ENCODE measurements around the gene CCDC154. TPM values are rescaled to one million over a fixed set of nuclear protein-coding genes. Genes with fewer than 3 reads are reported as not detected.

Gene CCDC154
- total RNA-seq, 2 experiments from 2014 or later = 0.85 to 1.1 TPM

DNA sequence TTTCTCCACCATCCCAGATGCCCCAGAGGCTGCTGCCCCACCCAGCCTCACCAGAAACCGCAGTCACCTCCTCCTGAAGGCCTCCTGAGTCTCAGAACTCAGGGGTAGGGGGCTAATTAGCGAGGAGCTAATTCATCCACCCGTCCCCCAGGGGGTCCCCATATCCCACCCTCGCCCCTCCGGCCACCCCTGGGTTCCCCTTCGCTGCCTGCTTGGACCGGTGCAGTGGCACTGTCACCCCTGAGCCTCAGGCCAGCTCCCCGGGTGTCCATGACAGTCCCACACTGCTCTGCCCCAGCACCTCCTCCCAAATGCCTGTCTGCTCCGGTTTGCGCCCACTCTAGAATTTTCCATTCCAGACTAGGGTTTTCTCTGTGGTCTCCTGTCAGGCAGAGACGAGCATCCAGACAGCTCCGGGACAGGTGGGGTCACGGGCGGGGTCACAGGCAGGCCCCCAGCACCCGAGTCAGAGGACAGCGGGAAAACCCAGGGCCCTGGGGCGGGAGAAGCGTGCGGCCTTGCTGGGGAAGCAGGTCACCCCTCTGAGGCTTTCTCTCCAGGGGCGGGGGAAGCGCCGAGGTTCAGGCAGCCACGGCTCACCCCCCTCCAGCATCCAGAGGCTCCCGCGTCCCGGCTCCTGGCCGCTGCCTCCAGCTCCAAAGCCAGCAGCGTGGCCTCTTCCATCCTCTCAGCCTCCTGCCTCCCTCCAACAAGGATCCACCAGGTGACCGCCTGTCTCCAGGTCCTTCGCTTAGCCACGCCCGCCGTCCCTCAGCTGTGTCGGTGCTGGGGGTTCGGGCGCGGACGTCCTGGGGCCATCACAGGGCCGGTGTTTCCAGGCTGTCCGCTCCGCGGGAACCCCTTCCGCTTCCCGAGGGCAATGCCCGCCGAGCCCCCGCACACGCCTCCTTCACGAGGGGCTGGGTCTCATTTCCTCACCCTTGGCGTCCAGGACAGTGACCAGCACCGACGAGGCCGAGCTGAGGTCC lies 16.6 kb downstream of the CCDC154 start:
- no peaks in the 10 kb centered on the region for H3K9me2 ChIP-seq (ENCODE audit: insufficient read depth, low read length)
- no peaks in the 10 kb centered on the region for H4K20me1 ChIP-seq (ENCODE audit: insufficient read depth, low read length)
- no peak overlapping the region for H3K27ac ChIP-seq (ENCODE audit: low read depth, low read length, poor library complexity, severe bottlenecking)
- TF ChIP-seq CTCF (conservative IDR thresholded peaks at IDR 0.05; ENCODE audit: low read length) (no peak), EZH2phosphoT487 (IDR thresholded peaks at IDR 0.05; ENCODE audit: borderline replicate concordance, low read depth, low read length) (no peak)
- H2AFZ ChIP-seq (ENCODE audit: low read length) = no peak overlapping the region
- POLR2A ChIA-PET = no interaction called here
- DNase-seq (ENCODE audit: low spot score) = no peak
- H3K36me3 ChIP-seq (ENCODE audit: insufficient read depth, low read length) = no peaks in the 10 kb centered on the region
- BruUV-seq (replicated peaks) = no TSS peak
- H3K4me3 ChIP-seq (ENCODE audit: low read depth, low read length, poor library complexity, severe bottlenecking) = no peak overlapping the region
- CTCF ChIA-PET (ENCODE audit: unreplicated experiment) = no interaction called here
- H3K4me2 ChIP-seq (ENCODE audit: low read length) = no peak overlapping the region
- intact Hi-C loops (cut with micrococcal nuclease; ENCODE audit: unreplicated experiment) = loop anchor here (10.0 kb wide), 1 partner anchor 187 kb away; the partner anchor contains the start of genes CRAMP1 and IFT140
- peaks cover 4% of the 10 kb centered on the region for H3K4me1 ChIP-seq (ENCODE audit: insufficient read depth, low read length, poor library complexity, severe bottlenecking)
- H3K9me3 ChIP-seq (ENCODE audit: low read length) = no peaks in the 10 kb centered on the region
- H3K79me2 ChIP-seq (ENCODE audit: insufficient read depth, low read depth, low read length) = no peaks in the 10 kb centered on the region

- peaks cover 3% of the 10 kb centered on the region; the same call in 1 of the 2 replicates for H3K9me3 ChIP-seq (ENCODE audit: low read length)
- intact Hi-C loops (cut with micrococcal nuclease; ENCODE audit: unreplicated experiment) = loop anchor here (10.0 kb wide), 1 partner anchor 188 kb away; the partner anchor contains the start of genes CRAMP1 and IFT140
- H3K79me2 ChIP-seq (ENCODE audit: insufficient read depth, low read depth, low read length) = no peaks in the 10 kb centered on the region
- no TSS peak for BruUV-seq (replicated peaks)
- ChIA-PET POLR2A (no interaction called here), CTCF (ENCODE audit: unreplicated experiment) (no interaction called here)
- no peak overlapping the region for H3K27ac ChIP-seq (ENCODE audit: low read depth, low read length, poor library complexity, severe bottlenecking)
- no peaks in the 10 kb centered on the region for H4K20me1 ChIP-seq (ENCODE audit: insufficient read depth, low read length)
- no peak for DNase-seq (ENCODE audit: low spot score)
- H2AFZ ChIP-seq (ENCODE audit: low read length) = no peak overlapping the region
- H3K4me2 ChIP-seq (ENCODE audit: low read length) = no peak overlapping the region
- H3K36me3 ChIP-seq (ENCODE audit: insufficient read depth, low read length) = no peaks in the 10 kb centered on the region
- no peak overlapping the region for H3K4me3 ChIP-seq (ENCODE audit: low read depth, low read length, poor library complexity, severe bottlenecking)
- no peak for TF ChIP-seq CTCF (conservative IDR thresholded peaks at IDR 0.05; ENCODE audit: low read length)
- no peak for TF ChIP-seq EZH2phosphoT487 (IDR thresholded peaks at IDR 0.05; ENCODE audit: borderline replicate concordance, low read depth, low read length)
- peaks cover 4% of the 10 kb centered on the region for H3K4me1 ChIP-seq (ENCODE audit: insufficient read depth, low read length, poor library complexity, severe bottlenecking)
- no peaks in the 10 kb centered on the region for H3K9me2 ChIP-seq (ENCODE audit: insufficient read depth, low read length)
These were observed 17.5 kb downstream of the CCDC154 start for GRCh38 chr16:1426734-1427471.
